Measurements from ENCODE around the gene FAM124B. TPM values are rescaled to one million over a fixed set of nuclear protein-coding genes. Genes with fewer than 3 reads are reported as not detected.

FAM124B gene
- total RNA-seq, 2 donors from 2014 or later: 0.78 TPM; not detected in 1

- H3K27me3 ChIP-seq: no peaks in the 10 kb centered on the region
These were observed 32.7 kb upstream of the FAM124B start for GRCh38 chr2:224434618-224435017.

GRCh38 chr2:224433442-224433841, 31.5 kb upstream of the FAM124B start:
- ATAC-seq (no peak), DNase-seq (no peak)
- TF ChIP-seq CTCF (IDR thresholded peaks at IDR 0.05): no peak
- TF ChIP-seq POLR2A (IDR thresholded peaks at IDR 0.05): no peak
- H3K27ac ChIP-seq: no peak overlapping the region
- H3K36me3 ChIP-seq (replicated peaks in 1 of 2; ENCODE audit: insufficient read depth in 1 of 2, low read depth in 2 of 2): no peaks in the 10 kb centered on the region
- no peaks in the 10 kb centered on the region for H3K4me1 ChIP-seq
- H3K4me3 ChIP-seq: no peak overlapping the region
- no peaks in the 10 kb centered on the region for H3K27me3 ChIP-seq
- 63 to 65% methylated on average over 10 of the region's 10 CpGs for WGBS, 2 donors
- intact Hi-C loops (cut with DNase I): no loop called here
- H3K9me3 ChIP-seq: no peaks in the 10 kb centered on the region

More at GRCh38 chr2:224434618-224435017, 32.7 kb upstream of the FAM124B start:
- Histone ChIP-seq H3K27ac (no peak overlapping the region), H3K36me3 (replicated peaks in 1 of 2; ENCODE audit: insufficient read depth in 1 of 2, low read depth in 2 of 2) (no peaks in the 10 kb centered on the region), H3K4me1 (no peaks in the 10 kb centered on the region), H3K4me3 (no peak overlapping the region), H3K9me3 (no peaks in the 10 kb centered on the region)
- TF ChIP-seq CTCF (IDR thresholded peaks at IDR 0.05) (no peak), POLR2A (IDR thresholded peaks at IDR 0.05) (no peak)
- WGBS, 2 donors: 78 to 87% methylated on average over 4 of the region's 4 CpGs
- intact Hi-C loops (cut with DNase I): no loop called here
- ATAC-seq (no peak), DNase-seq (no peak)

GRCh38 chr2:224432003-224432579, 30.2 kb upstream of the FAM124B start:
- 73 to 82% methylated on average over 5 to 6 of the region's 6 CpGs for WGBS, 2 donors
- Histone ChIP-seq H3K27me3 (no peaks in the 10 kb centered on the region), H3K4me3 (no peak overlapping the region), H3K36me3 (replicated peaks in 1 of 2; ENCODE audit: insufficient read depth in 1 of 2, low read depth in 2 of 2) (no peaks in the 10 kb centered on the region), H3K4me1 (no peaks in the 10 kb centered on the region), H3K27ac (no peak overlapping the region), H3K9me3 (no peaks in the 10 kb centered on the region)
- TF ChIP-seq POLR2A (IDR thresholded peaks at IDR 0.05): no peak
- no peak for TF ChIP-seq CTCF (IDR thresholded peaks at IDR 0.05)
- DNase-seq: no peak
- intact Hi-C loops (cut with DNase I): no loop called here
- ATAC-seq: no peak

- ATAC-seq (no peak), DNase-seq (no peak)
- no peaks in the 10 kb centered on the region for H3K36me3 ChIP-seq (replicated peaks in 1 of 2; ENCODE audit: insufficient read depth in 1 of 2, low read depth in 2 of 2)
- no peak overlapping the region for H3K4me3 ChIP-seq
- H3K4me1 ChIP-seq: no peaks in the 10 kb centered on the region
- intact Hi-C loops (cut with DNase I): no loop called here
- no peaks in the 10 kb centered on the region for H3K9me3 ChIP-seq
- H3K27me3 ChIP-seq: no peaks in the 10 kb centered on the region
- H3K27ac ChIP-seq: no peak overlapping the region
- WGBS, 2 donors: 47 to 56% methylated on average over 2 of the region's 2 CpGs
- no peak for TF ChIP-seq CTCF (IDR thresholded peaks at IDR 0.05)
- TF ChIP-seq POLR2A (IDR thresholded peaks at IDR 0.05): no peak
These were observed 27.5 kb upstream of the FAM124B start for GRCh38 chr2:224429441-224429810.

- Histone ChIP-seq H3K4me3 (no peak overlapping the region), H3K27ac (no peak overlapping the region), H3K27me3 (no peaks in the 10 kb centered on the region), H3K4me1 (no peaks in the 10 kb centered on the region), H3K9me3 (no peaks in the 10 kb centered on the region), H3K36me3 (replicated peaks in 1 of 2; ENCODE audit: insufficient read depth in 1 of 2, low read depth in 2 of 2) (no peaks in the 10 kb centered on the region)
- ATAC-seq: no peak
- no peak for TF ChIP-seq POLR2A (IDR thresholded peaks at IDR 0.05)
- TF ChIP-seq CTCF (IDR thresholded peaks at IDR 0.05): no peak
- DNase-seq: no peak
- WGBS, 2 donors: 72 to 85% methylated on average over 2 to 3 of the region's 3 CpGs
- intact Hi-C loops (cut with DNase I): no loop called here
These were observed 27.0 kb upstream of the FAM124B start for GRCh38 chr2:224428787-224429440.
